Measurements from ENCODE around the gene IGSF1. TPM values are rescaled to one million over a fixed set of nuclear protein-coding genes. Genes with fewer than 3 reads are reported as not detected.
A peak's percentile ranks its signal among the peaks of the same experiment; 100 is the strongest.

Gene IGSF1
- total and polyA plus RNA-seq, 2 of the 13 experiments (the other 11 are each of a cell fraction or from before 2014, with no cell fraction given): 58.7 to 108 TPM

- ATAC-seq (no peak), DNase-seq (ENCODE audit: low spot score) (no peak), FAIRE-seq (no peak)
- BruUV-seq (replicated peaks): no TSS peak
- intact Hi-C loops (cut with micrococcal nuclease; ENCODE audit: unreplicated experiment): no loop called here
- Histone ChIP-seq H3K27ac (ENCODE audit: extremely low read length, insufficient read depth, low read length) (no peak overlapping the region), H3K9ac (ENCODE audit: insufficient read depth, low read depth, low read length) (no peak overlapping the region), H3K27me3 (ENCODE audit: control insufficient read depth in 1 of 2, insufficient read depth in 2 of 2, low read length in 2 of 2) (no peaks in the 10 kb centered on the region), H3K36me3 (replicated peaks in 1 of 2; ENCODE audit: control insufficient read depth in 1 of 2, insufficient read depth in 2 of 2, low read length in 2 of 2) (no peaks in the 10 kb centered on the region), H3K79me2 (ENCODE audit: insufficient read depth, low read length) (no peaks in the 10 kb centered on the region), H3K9me3 (ENCODE audit: low read length) (no peaks in the 10 kb centered on the region), H3K4me1 (ENCODE audit: insufficient read depth, low read length) (no peaks in the 10 kb centered on the region), H3K4me3 (replicated peaks in 1 of 3; ENCODE audit: insufficient read depth in 1 of 3, low read depth in 2 of 3, low read length in 3 of 3) (no peak overlapping the region), H2AFZ (ENCODE audit: low read length) (no peak overlapping the region), H3K4me2 (ENCODE audit: low read depth, low read length) (no peak overlapping the region), H4K20me1 (ENCODE audit: insufficient read depth, low read length) (no peaks in the 10 kb centered on the region)
- TF ChIP-seq TAF15 (IDR thresholded peaks at IDR 0.05; ENCODE audit: low read depth, low read length, poor library complexity, severe bottlenecking): no peak
- TF ChIP-seq SRF (IDR thresholded peaks at IDR 0.05; ENCODE audit: low read depth, low read length): peak; percentile 37; the same call in 1 of the 2 replicates
- ChIA-PET CTCF (ENCODE audit: low intra/inter-chr PET ratio, low total read pairs) (no interaction called here), POLR2A (no interaction called here)
- in situ Hi-C loops (cut with HindIII; ENCODE audit: extremely low pct_ligation_motif_present, low pct_unique_long_range_greater_than_20kb): no loop called here
- 0% methylated on average over 2 of the region's 2 CpGs for WGBS (ENCODE audit: low lambda C conversion rate)
Observed at GRCh38 chrX:131305926-131306325, 16.8 kb upstream of the IGSF1 start.

- ATAC-seq: no peak
- no peaks in the 10 kb centered on the region for H3K27me3 ChIP-seq (ENCODE audit: control insufficient read depth in 1 of 2, insufficient read depth in 2 of 2, low read length in 2 of 2)
- no peaks in the 10 kb centered on the region for H3K79me2 ChIP-seq (ENCODE audit: insufficient read depth, low read length)
- H3K4me2 ChIP-seq (ENCODE audit: low read depth, low read length): no peak overlapping the region
- H3K9ac ChIP-seq (ENCODE audit: insufficient read depth, low read depth, low read length): no peak overlapping the region
- no peaks in the 10 kb centered on the region for H4K20me1 ChIP-seq (ENCODE audit: insufficient read depth, low read length)
- no peaks in the 10 kb centered on the region for H3K36me3 ChIP-seq (replicated peaks in 1 of 2; ENCODE audit: control insufficient read depth in 1 of 2, insufficient read depth in 2 of 2, low read length in 2 of 2)
- DNase-seq (ENCODE audit: low spot score): no peak
- ChIA-PET CTCF (ENCODE audit: low intra/inter-chr PET ratio, low total read pairs) (no interaction called here), POLR2A (no interaction called here)
- no peak overlapping the region for H3K4me3 ChIP-seq (replicated peaks in 1 of 3; ENCODE audit: insufficient read depth in 1 of 3, low read depth in 2 of 3, low read length in 3 of 3)
- BruUV-seq (replicated peaks): no TSS peak
- H3K9me3 ChIP-seq (ENCODE audit: low read length): no peaks in the 10 kb centered on the region
- intact Hi-C loops (cut with micrococcal nuclease; ENCODE audit: unreplicated experiment) (no loop called here), in situ Hi-C loops (cut with HindIII; ENCODE audit: extremely low pct_ligation_motif_present, low pct_unique_long_range_greater_than_20kb) (no loop called here)
- 35% methylated on average over 3 of the region's 3 CpGs for WGBS (ENCODE audit: low lambda C conversion rate)
- H3K27ac ChIP-seq (ENCODE audit: extremely low read length, insufficient read depth, low read length): no peak overlapping the region
- no peak overlapping the region for H2AFZ ChIP-seq (ENCODE audit: low read length)
- FAIRE-seq: no peak
- H3K4me1 ChIP-seq (ENCODE audit: insufficient read depth, low read length): no peaks in the 10 kb centered on the region
- no peak for TF ChIP-seq MLXIP (CRISPR knock-in tag; IDR thresholded peaks at IDR 0.05; ENCODE audit: borderline replicate concordance)
- TF ChIP-seq ZNF83 (CRISPR knock-in tag; IDR thresholded peaks at IDR 0.05; ENCODE audit: borderline replicate concordance): no peak
- no peak for TF ChIP-seq ZC3H4 (CRISPR knock-in tag; IDR thresholded peaks at IDR 0.05; ENCODE audit: borderline replicate concordance)
- no peak for TF ChIP-seq ZBTB37 (CRISPR knock-in tag; IDR thresholded peaks at IDR 0.05)
- TF ChIP-seq ZNF383 (CRISPR knock-in tag; IDR thresholded peaks at IDR 0.05; ENCODE audit: borderline replicate concordance): no peak
- TF ChIP-seq ZNF430 (CRISPR knock-in tag; IDR thresholded peaks at IDR 0.05): no peak
- no peak for TF ChIP-seq ZMAT5 (CRISPR knock-in tag; IDR thresholded peaks at IDR 0.05; ENCODE audit: borderline replicate concordance, low read depth)
- TF ChIP-seq FIP1L1 (IDR thresholded peaks at IDR 0.05; ENCODE audit: borderline replicate concordance, insufficient read depth, low read depth, low read length): no peak
- no peak for TF ChIP-seq UBTF (CRISPR knock-in tag; IDR thresholded peaks at IDR 0.05)
Observed at GRCh38 chrX:131302701-131303100, 13.6 kb upstream of the IGSF1 start.

All from HepG2 (cell line).